HepG2 (cell line): Measurements from ENCODE around the gene CRKL. TPM values are rescaled to one million over a fixed set of nuclear protein-coding genes. Genes with fewer than 3 reads are reported as not detected.

Experiments
- AGO1 ChIP-seq: fragments of 200-400 bp; formaldehyde crosslinking; IDR thresholded peaks from 2 replicates; pipeline ENCODE4 v1.6.1; 2017; ENCODE audit warnings: mild to moderate bottlenecking, low read depth, low read length, moderate library complexity; ENCODE audit not compliant: poor library complexity, severe bottlenecking
- ARHGAP35 ChIP-seq: sonication (generic); formaldehyde crosslinking; IDR thresholded peaks from 2 replicates; pipeline ENCODE4 v1.9.0; 2022; ENCODE audit warnings: mild to moderate bottlenecking, inconsistent platforms, moderate library complexity, missing genetic modification reagents, borderline replicate concordance
- ARNT2 ChIP-seq: sonication (generic); formaldehyde crosslinking; IDR thresholded peaks from 2 replicates; pipeline ENCODE4 v1.8.0; 2022; ENCODE audit warnings: mild to moderate bottlenecking, low read depth, missing genetic modification reagents, moderate library complexity
- ATF5 ChIP-seq: sonication (generic); formaldehyde crosslinking; IDR thresholded peaks from 2 replicates; pipeline ENCODE4 v1.4.0; 2020; ENCODE audit warnings: mild to moderate bottlenecking, low read depth, missing genetic modification reagents
- CCDC6 ChIP-seq: sonication (generic); formaldehyde crosslinking; IDR thresholded peaks from 2 replicates; pipeline ENCODE4 v1.8.1; 2022; ENCODE audit warnings: mild to moderate bottlenecking, missing genetic modification reagents, moderate library complexity
- CREB3 ChIP-seq: sonication (generic); formaldehyde crosslinking; IDR thresholded peaks from 2 replicates; pipeline ENCODE4 v1.5.0; 2020; ENCODE audit warnings: missing genetic modification reagents
- FOXJ3 ChIP-seq: sonication (generic); formaldehyde crosslinking; IDR thresholded peaks from 2 replicates; pipeline ENCODE4 v1.4.0; 2020; ENCODE audit warnings: missing genetic modification reagents, mild to moderate bottlenecking, borderline replicate concordance
- HNF4A ChIP-seq: sonication (generic); formaldehyde crosslinking; IDR thresholded peaks from 2 replicates; pipeline ENCODE4 v1.4.0; 2020; ENCODE audit warnings: missing genetic modification reagents
- MED13 ChIP-seq: sonication (generic); formaldehyde crosslinking; IDR thresholded peaks from 2 replicates; pipeline ENCODE4 v1.5.0; 2020; ENCODE audit warnings: missing genetic modification reagents
- PAXIP1 ChIP-seq: sonication (generic); formaldehyde crosslinking; conservative IDR thresholded peaks from 2 replicates; pipeline ENCODE4 v1.4.0; 2020; ENCODE audit warnings: mild to moderate bottlenecking, missing genetic modification reagents, moderate library complexity
- PHF20 ChIP-seq: sonication (generic); formaldehyde crosslinking; IDR thresholded peaks from 2 replicates; pipeline ENCODE4 v1.5.0; 2020; ENCODE audit warnings: mild to moderate bottlenecking, missing genetic modification reagents
- PTBP1 ChIP-seq: fragments of 200-400 bp; formaldehyde crosslinking; IDR thresholded peaks from 2 replicates; pipeline ENCODE4 v1.6.1; 2018; ENCODE audit warnings: low read length, low read depth; ENCODE audit not compliant: poor library complexity, severe bottlenecking
- RAD21 ChIP-seq: fragments of 450-650 bp; formaldehyde crosslinking; IDR thresholded peaks from 2 replicates; pipeline ENCODE4 v1.5.0; 2020; ENCODE audit warnings: mild to moderate bottlenecking
- SALL1 ChIP-seq: sonication (generic); formaldehyde crosslinking; IDR thresholded peaks from 2 replicates; pipeline ENCODE4 v1.8.0; 2022; ENCODE audit warnings: mild to moderate bottlenecking, missing genetic modification reagents
- TAF1 ChIP-seq: sonication (generic); formaldehyde crosslinking; IDR thresholded peaks from 2 replicates; pipeline ENCODE4 v1.4.0; 2020; ENCODE audit warnings: missing genetic modification reagents
- ZBTB42 ChIP-seq: sonication (generic); formaldehyde crosslinking; IDR thresholded peaks from 2 replicates; pipeline ENCODE4 v1.5.0; 2020; ENCODE audit warnings: mild to moderate bottlenecking, missing genetic modification reagents
- ZFP62 ChIP-seq: sonication (generic); formaldehyde crosslinking; IDR thresholded peaks from 2 replicates; pipeline ENCODE4 v1.4.0; 2020; ENCODE audit warnings: missing genetic modification reagents
- ZNF10 ChIP-seq: sonication (generic); formaldehyde crosslinking; IDR thresholded peaks from 2 replicates; pipeline ENCODE4 v1.4.0; 2020; ENCODE audit warnings: mild to moderate bottlenecking, low read depth, missing genetic modification reagents, borderline replicate concordance
- ZNF136 ChIP-seq: sonication (generic); formaldehyde crosslinking; IDR thresholded peaks from 2 replicates; pipeline ENCODE4 v1.8.1; 2022; ENCODE audit warnings: low read depth, mild to moderate bottlenecking, moderate library complexity, missing genetic modification reagents
- ZNF24 ChIP-seq: fragments of 450-650 bp; IDR thresholded peaks from 2 replicates; pipeline ENCODE4 v1.6.1; 2017; ENCODE audit warnings: antibody characterized with exemption, mild to moderate bottlenecking
- ZNF383 ChIP-seq: sonication (generic); formaldehyde crosslinking; IDR thresholded peaks from 2 replicates; pipeline ENCODE4 v1.4.0; 2020; ENCODE audit warnings: missing genetic modification reagents, mild to moderate bottlenecking, borderline replicate concordance
- ZNF563 ChIP-seq: sonication (generic); formaldehyde crosslinking; IDR thresholded peaks from 2 replicates; pipeline ENCODE4 v1.8.0; 2022; ENCODE audit warnings: mild to moderate bottlenecking, moderate library complexity, missing genetic modification reagents
- ZNF616 ChIP-seq: sonication (generic); formaldehyde crosslinking; IDR thresholded peaks from 2 replicates; pipeline ENCODE4 v1.5.0; 2020; ENCODE audit warnings: low read depth, mild to moderate bottlenecking, missing genetic modification reagents
- ZNF644 ChIP-seq: IDR thresholded peaks from 2 replicates; pipeline ENCODE4 v1.6.1; 2016; ENCODE audit warnings: low read depth
- ZNF777 ChIP-seq: sonication (generic); formaldehyde crosslinking; IDR thresholded peaks from 2 replicates; pipeline ENCODE4 v1.4.0; 2020; ENCODE audit warnings: missing genetic modification reagents
- ZNF790 ChIP-seq: sonication (generic); formaldehyde crosslinking; IDR thresholded peaks from 2 replicates; pipeline ENCODE4 v1.8.0; 2022; ENCODE audit warnings: missing genetic modification reagents, mild to moderate bottlenecking, borderline replicate concordance
- polyA plus RNA-seq, 8 experiments: library from polyadenylated mRNA; depleted of rRNA in 3 of 8; stranded (reverse) in 7 of 8; unstranded in 1 of 8; fragments of >200 nt; fragmentation: Illumina TruSeq in 4 of 8; extraction: Trizol in 4 of 8; gene quantifications; 2 replicates each; pipeline versions ENCODE4 v1.2.1 to v1.2.3, GENCODE V29; 2011 to 2016; ENCODE audit warnings: low read depth in 4 of 8, missing spikeins in 1 of 8, mixed read lengths in 1 of 8; ENCODE audit not compliant: insufficient read depth in 1 of 8
- total RNA-seq, 5 experiments: library from RNA; depleted of rRNA; stranded (reverse); fragments of >200 nt; fragmentation: Illumina TruSeq; extraction: Trizol; gene quantifications; 2 replicates each; pipeline ENCODE4 v1.2.3, GENCODE V29; 2016; ENCODE audit warnings: low read depth in 1 of 5

CRKL gene
- total and polyA plus RNA-seq, 2 of the 13 experiments (the other 11 are each of a cell fraction or from before 2014, with no cell fraction given): 37.4 to 60.6 TPM

- TF ChIP-seq ATF5 (CRISPR knock-in tag) (0 out of 2 replicates have a peak, but pooled peaks have one; percentile 72), CCDC6 (CRISPR knock-in tag) (peak; percentile 80; the same call in 1 of the 2 replicates), AGO1 (peak; percentile 73), ZNF644 (no peak), PHF20 (CRISPR knock-in tag) (peak; percentile 3; the same call in 1 of the 2 replicates), MED13 (peak; percentile 23; the same call in 1 of the 2 replicates), RAD21 (peak; percentile 22; the same call in 1 of the 2 replicates), PTBP1 (no peak), TAF1 (peak; percentile 50; the same call in 1 of the 2 replicates), ZNF24 (no peak), FOXJ3 (CRISPR knock-in tag) (no peak), ZNF383 (0 out of 2 replicates have a peak, but pooled peaks have one; percentile 50), HNF4A (CRISPR knock-in tag) (0 out of 2 replicates have a peak, but pooled peaks have one; percentile 32), ARNT2 (peak; percentile 58; the same call in 1 of the 2 replicates), ZNF790 (CRISPR knock-in tag) (0 out of 2 replicates have a peak, but pooled peaks have one; percentile 49), CREB3 (CRISPR knock-in tag) (no peak), ZNF777 (0 out of 2 replicates have a peak, but pooled peaks have one; percentile 24), ZNF10 (CRISPR knock-in tag) (no peak), ZNF616 (CRISPR knock-in tag) (peak; percentile 42; the same call in 1 of the 2 replicates), PAXIP1 (peak; percentile 37), ZNF563 (CRISPR knock-in tag) (peak; percentile 72), ZNF136 (CRISPR knock-in tag) (peak; percentile 75; the same call in 1 of the 2 replicates), ZFP62 (CRISPR knock-in tag) (no peak), SALL1 (peak; percentile 51; the same call in 1 of the 2 replicates), ZBTB42 (CRISPR knock-in tag) (0 out of 2 replicates have a peak, but pooled peaks have one; percentile 6), ARHGAP35 (CRISPR knock-in tag) (no peak)
These were observed 40.0 kb downstream of the CRKL start (continued) for GRCh38 chr22:20957102-20957682.
